GM12864 (cell line): ENCODE measurements around the gene CYP1A2.
A peak's percentile ranks its signal among the peaks of the same experiment; 100 is the strongest.
"Not testable (repeated sequence)": the region's sequence is repeated elsewhere in the genome, so short reads cannot be mapped to it uniquely, and the experiment has no call there.

ENCODE experiments used
- DNase-seq: peaks from one replicate; pipeline ENCODE4 v3.0.0-alpha.2; 2011; ENCODE audit warnings: low read depth
- H3K4me3 ChIP-seq: 2 replicates; pipeline ENCODE4 v1.5.1; 2011; ENCODE audit warnings: mild to moderate bottlenecking, low read depth, low read length, control low read depth
- CTCF ChIP-seq: IDR thresholded peaks from 2 replicates; pipeline ENCODE4 v1.5.1; 2011; ENCODE audit warnings: low read depth, mild to moderate bottlenecking, moderate library complexity, low read length, control low read depth, inconsistent platforms; ENCODE audit errors: missing control alignments

CYP1A2 gene

GRCh38 chr15:74726774-74727164 lies 21.9 kb upstream of the CYP1A2 start:
- DNase-seq = no peak
- peak overlapping the region; percentile 43 for H3K4me3 ChIP-seq
- TF ChIP-seq CTCF = no peak

GRCh38 chr15:74727727-74728126 lies 20.9 kb upstream of the CYP1A2 start:
- no peak for DNase-seq
- TF ChIP-seq CTCF = no peak
- no peak overlapping the region for H3K4me3 ChIP-seq

GRCh38 chr15:74728699-74729098 lies 19.9 kb upstream of the CYP1A2 start:
- H3K4me3 ChIP-seq, DNase-seq: not testable (repeated sequence)

GRCh38 chr15:74729372-74729771 lies 19.3 kb upstream of the CYP1A2 start:
- not testable (repeated sequence) for H3K4me3 ChIP-seq, DNase-seq

GRCh38 chr15:74730619-74731316 lies 17.9 kb upstream of the CYP1A2 start:
- DNase-seq = no peak
- H3K4me3 ChIP-seq = no peak overlapping the region
- no peak for TF ChIP-seq CTCF

- H3K4me3 ChIP-seq = no peak overlapping the region
- DNase-seq = no peak
- TF ChIP-seq CTCF = no peak
These were observed 15.8 kb upstream of the CYP1A2 start for GRCh38 chr15:74732846-74733245.

- TF ChIP-seq CTCF = no peak
- no peak for DNase-seq
- H3K4me3 ChIP-seq = no peak overlapping the region
These were observed 15.4 kb upstream of the CYP1A2 start for GRCh38 chr15:74733269-74733668.

- no peak overlapping the region for H3K4me3 ChIP-seq
- TF ChIP-seq CTCF = no peak
- no peak for DNase-seq
These were observed 13.3 kb upstream of the CYP1A2 start for GRCh38 chr15:74735305-74735704.

GRCh38 chr15:74738239-74738638 lies 10.4 kb upstream of the CYP1A2 start:
- DNase-seq, H3K4me3 ChIP-seq: not testable (repeated sequence)
